GM18870 (cell line): Measurements from ENCODE around the gene FFAR2.
"Not testable (repeated sequence)": the region's sequence is repeated elsewhere in the genome, so short reads cannot be mapped to it uniquely, and the experiment has no call there.

Source experiments
- ATAC-seq: cut with Tn5 transposase; IDR thresholded peaks from one replicate; pipeline ENCODE4 v1.9.1; 2021; ENCODE audit warnings: moderate library complexity; ENCODE audit not compliant: unreplicated experiment

The FFAR2 gene

DNA sequence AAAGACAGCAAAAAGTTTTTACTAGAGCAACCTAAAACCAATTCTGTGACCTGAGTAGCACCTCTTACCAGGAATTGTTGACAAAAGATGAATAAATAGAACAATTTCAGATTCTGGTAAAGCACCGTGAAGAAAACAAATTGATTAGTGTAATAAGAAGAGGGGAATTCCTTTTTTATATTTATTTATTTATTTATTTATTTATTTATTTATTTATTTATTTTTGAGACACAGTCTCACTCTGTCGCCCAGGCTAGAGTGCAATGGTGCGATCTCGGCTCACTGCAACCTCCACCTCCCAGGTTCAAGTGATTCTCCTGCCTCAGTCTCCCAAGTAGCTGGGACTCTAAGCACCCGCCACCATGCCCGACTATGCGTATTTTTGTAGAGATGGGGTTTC lies 24.7 kb upstream of the FFAR2 start:
- ATAC-seq = not testable (repeated sequence)

DNA sequence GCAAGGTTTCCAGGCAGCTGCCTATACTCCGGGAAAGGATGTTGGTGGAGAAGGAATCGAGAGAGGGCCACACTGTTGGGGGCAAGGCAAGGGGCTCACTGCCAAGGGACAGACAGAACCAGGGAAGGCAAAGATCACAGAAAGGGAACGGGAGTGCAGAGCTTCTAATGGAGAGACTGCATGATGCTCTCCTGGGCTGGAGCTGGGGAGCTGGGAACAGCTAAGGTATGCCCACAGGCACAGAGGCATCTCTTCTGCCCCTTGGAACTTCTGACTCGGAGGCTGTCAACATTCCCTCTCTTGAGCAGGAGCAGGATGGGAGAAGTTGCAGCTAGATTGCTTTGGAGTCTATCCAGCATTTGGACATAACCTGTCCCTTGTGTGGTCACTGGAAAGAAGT lies 22.4 kb upstream of the FFAR2 start:
- ATAC-seq = no peak

- ATAC-seq = no peak
Observed at GRCh38 chr19:35427187-35427586, 20.9 kb upstream of the FFAR2 start.

- no peak for ATAC-seq
Observed at GRCh38 chr19:35429698-35430408, 18.2 kb upstream of the FFAR2 start.

DNA sequence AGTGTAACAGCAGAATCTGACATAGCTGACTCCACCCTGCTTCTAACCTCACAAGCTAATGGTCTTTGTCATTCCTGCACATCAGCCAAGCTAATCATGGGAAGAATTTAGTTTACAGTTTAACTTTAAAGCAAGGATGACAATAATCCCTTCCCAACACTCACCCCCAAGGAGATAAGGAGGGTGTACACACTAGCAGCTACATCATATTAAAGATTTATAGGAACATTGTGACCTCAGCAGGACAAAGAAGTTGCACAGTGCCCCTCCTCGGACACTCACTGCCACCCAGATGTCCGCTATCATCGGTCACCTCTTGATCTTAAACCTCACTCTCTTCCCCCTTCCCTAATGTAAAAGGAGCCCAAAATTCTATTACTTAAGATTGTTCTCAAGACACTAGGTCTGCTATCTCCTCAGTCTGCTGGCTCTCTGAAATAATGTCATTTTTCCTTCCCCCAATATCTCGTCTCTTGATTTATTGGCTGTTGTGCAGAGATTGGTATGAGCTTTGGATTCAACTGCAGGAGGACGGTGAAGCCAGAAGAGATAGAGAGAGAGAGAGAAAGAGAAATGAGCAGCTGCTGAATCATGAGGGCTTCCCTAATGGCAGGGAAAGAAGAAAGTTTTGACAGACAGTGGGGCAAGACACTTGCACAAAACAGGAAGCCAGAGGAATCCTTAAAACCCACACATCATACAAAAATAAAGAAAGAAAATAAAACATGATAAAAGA lies 17.5 kb upstream of the FFAR2 start:
- no peak for ATAC-seq

GRCh38 chr19:35431145-35431807 lies 16.8 kb upstream of the FFAR2 start:
- ATAC-seq = no peak

DNA sequence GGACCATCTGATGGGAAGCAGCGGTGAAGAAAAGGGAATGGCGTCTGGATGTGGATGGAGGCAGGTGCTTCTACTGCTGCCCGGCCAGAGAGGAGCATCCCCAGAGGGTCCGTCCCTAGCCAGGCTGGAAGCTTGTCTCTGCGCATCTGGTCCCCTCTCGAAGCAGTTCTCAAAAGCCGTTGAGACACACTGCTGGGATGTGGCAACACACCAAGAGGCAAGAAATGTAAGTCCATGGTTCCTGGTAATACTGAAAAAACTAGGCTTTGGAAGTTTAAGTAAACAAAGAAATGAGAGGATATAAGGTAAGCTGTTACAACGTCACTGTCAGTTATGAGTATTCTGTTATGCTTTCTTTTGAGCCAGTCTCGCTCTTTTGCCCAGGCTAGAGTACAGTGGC lies 15.1 kb upstream of the FFAR2 start:
- no peak for ATAC-seq

DNA sequence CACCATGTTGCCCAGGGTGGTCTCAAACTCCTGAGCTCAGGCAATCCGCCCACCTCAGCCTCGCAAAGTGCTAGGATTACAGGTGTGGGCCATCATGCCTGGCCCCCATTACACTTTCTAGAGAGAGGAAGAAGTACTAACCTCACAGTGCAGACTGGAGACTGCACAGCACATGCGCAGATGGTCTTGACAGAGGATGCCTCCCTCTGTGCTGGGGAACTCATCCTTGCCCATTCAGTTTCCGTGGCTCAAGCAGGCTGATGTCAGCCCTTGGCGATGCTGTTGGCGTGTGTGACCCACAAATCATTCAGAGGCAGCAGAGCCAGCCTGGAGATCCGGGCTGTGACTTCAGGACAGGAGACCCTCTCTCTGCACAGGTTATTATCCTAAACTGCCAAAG lies 14.6 kb upstream of the FFAR2 start:
- ATAC-seq = no peak

DNA sequence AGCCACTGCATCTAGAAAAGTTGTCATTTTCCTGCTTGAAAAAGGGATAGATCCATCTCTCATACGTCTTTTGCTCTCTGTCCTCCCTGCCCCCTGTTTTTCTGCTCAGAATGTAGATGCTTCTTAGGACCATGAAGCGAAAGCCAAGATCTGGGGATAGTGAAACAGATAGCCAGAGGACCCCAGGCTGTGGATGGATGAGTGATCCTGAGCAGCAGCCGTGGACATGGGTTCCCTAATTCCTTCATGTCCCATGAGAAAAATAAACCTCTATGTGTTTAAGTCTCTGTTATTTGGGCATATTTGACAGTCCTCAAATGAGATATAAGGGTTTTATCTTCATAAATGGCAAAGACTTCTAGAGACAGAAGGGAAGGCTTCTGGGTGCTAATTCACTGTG lies 12.2 kb upstream of the FFAR2 start:
- no peak for ATAC-seq

DNA sequence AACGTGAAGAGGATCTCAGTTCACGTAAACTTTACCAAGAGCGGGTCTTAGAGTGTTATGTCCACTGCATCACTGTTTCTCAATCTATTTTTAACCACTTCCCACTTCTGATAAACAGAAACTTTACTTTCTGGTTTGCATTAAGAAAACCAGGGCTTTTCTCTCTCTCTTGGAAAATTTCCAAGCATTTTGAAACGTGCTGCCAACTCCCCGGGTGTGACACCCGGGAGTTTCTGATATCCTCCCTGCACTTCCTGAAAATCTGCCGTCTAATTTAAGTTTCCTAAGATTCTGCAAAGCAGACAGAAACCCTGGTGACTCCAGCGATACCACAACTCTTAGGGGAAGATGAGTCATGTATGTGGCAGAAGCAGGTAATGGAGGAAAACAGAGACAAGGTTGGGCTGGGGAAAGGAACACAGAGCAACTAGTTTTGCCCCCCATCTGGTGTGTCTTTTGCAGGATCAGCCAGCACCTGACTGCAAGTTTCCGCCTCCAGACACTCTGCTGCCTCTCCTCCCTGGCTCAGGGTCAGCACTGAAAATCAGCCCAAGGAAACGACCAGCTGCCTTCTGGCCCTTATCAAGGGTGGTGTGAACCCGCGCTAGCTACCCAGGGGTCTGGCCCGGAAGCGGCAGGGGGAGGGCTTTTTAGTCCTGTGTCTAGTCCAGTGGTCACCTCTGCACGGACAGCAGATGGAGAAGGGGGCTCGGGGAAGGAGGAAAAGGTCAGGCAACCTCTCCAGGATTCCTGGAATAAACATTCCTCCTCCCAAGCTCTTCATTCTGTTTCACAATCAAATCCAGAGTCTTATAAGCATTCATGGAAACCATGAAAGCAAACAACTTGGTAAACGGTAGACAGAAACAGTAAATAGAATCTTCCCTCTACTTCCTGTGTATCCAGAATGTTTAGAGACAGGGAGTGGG lies 11.3 kb upstream of the FFAR2 start:
- ATAC-seq = no peak

GRCh38 chr19:35437406-35437951 lies 10.6 kb upstream of the FFAR2 start:
- no peak for ATAC-seq

DNA sequence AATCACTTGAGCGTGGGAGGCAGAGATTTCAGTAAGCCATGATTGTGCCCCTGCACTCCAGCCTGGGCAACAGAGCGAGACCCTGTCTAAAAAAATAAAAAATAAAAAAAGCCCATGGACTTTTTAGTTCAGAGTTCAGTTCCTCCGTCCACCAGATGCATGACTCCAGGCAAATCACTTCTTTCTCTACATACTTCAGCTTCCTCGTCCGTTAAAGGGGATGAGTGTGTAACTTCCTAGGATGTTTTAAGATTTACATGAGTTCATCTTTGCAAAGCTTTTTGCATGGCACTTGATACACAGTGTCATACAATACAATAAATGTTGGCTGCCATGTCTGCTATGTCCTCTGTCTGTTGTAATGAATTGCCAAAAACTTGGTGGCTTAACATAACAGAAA lies 10.0 kb upstream of the FFAR2 start:
- ATAC-seq = no peak

DNA sequence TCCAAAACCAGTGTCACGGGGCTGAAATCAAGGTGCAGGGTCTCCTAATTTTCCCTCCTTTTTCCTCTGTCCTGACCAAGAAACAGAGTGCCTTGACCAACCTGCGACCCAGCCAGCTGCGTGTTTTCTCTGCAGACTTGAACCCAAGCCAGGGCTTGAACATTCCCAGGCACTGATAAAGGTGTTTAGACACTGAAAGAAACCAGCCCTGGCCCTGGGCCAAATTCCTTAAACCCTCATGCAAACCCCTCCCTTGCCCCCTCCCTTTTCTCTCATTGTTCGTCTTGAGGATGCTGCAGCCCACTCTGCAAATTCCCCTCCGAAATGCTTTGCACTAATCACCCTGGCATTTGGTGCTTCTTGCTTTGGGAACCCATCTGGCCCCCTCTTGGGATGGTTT lies 9.5 kb upstream of the FFAR2 start:
- no peak for ATAC-seq

DNA sequence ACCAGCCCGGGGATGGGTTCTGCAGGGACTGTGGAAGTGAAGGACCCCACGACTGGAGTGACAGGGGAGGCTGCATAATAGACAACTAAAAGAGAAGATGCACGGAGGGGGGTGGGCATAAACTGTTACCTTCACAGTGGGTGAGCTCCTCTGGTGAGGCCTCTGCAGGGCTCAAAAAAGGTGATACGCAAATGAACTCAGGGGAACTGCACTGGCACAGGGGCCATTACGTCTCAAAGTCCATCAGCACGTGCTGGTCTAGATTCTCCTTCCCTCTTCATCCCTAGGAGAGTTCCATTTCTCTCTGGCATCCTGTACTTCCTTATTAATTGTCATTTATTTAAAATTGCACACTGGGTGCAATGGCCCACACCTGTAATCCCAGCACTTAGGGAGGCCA lies 8.1 kb upstream of the FFAR2 start:
- no peak for ATAC-seq

GRCh38 chr19:35442091-35442490 lies 6.0 kb upstream of the FFAR2 start:
- ATAC-seq = no peak

GRCh38 chr19:35444735-35445134 lies 3.3 kb upstream of the FFAR2 start:
- ATAC-seq = no peak

DNA sequence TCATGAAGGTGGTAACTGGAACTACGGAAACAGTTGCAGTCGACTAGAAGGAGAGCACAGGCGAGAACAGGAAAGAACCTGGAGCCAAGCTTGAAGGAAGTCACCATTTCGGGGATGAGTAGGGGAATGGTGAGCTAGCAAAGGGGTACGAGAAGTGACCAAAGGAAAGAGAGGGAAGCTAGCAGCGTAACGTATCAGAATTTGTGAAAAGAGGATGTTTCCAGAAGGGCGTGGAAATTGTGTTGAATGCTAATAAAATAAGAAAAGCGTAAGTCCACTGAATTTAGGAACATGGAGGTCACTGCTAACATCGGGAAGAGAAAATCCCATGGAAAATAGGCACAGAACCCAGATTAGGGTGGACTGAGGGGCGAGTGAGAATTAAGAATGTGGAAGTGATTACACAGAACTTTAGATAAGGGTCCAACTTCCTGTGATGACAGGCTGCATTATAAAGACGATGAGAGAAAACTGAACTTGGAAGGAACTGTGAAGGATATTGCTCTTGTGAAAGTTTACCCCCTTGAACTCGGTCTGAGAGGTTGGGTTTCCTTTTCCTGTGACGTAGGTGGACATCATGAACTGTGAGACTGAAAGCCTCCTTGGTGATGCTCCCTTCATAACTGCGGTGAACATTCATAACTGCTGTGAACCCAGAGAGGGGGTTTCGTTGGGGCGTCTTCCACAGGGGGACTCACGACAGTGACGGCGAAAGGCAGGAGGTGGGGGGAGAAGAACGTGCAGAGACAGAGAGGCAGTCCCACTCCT lies 2.0 kb upstream of the FFAR2 start:
- no peak for ATAC-seq

- no peak for ATAC-seq
Observed at GRCh38 chr19:35449359-35450043, 1.4 kb downstream of the FFAR2 start.

DNA sequence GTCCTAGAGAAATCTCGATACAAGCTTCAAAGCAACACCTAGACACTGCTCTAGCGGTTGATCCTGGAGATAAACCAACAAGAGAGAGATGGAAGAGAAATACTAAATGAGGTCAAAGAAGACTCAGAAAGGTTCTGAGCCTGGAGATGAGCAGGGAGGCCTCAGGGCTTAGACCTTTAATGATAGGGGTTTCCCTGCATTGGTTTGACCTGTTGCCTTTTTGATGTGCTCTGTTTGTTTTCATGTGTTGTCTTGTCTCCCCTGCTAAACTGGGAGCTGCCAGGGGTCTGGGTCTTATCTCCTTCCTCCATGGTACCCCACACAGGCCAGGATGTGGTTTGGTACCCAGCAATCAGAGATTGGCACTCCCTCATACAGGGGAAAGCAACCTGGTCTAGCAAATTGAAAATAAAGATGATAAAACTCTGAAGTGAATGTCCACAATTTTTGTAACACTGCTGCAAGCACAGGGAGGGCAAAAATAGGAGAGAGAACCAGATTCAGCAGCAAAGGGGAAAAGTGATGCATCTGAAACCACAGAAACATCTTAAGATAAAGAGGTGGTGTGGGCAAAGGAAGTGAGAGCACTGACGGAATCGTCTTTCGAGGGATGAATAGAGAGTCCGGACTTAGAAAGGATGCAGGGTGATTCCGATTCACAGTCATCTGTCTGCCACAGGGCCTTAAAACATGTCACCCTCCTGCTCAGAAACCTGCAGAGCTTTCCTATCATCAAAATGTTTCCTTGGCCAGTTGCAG lies 3.5 kb downstream of the FFAR2 start:
- no peak for ATAC-seq
